NB4 (cell line): ENCODE data around the gene TRIM37.
A peak's percentile ranks its signal among the peaks of the same experiment; 100 is the strongest.
"Not testable (repeated sequence)": the region's sequence is repeated elsewhere in the genome, so short reads cannot be mapped to it uniquely, and the experiment has no call there.

Experiments
- DNase-seq: peaks from one replicate; pipeline ENCODE4 v3.0.0; 2010; ENCODE audit warnings: low read depth
- H3K4me3 ChIP-seq: one replicate; pipeline ENCODE4 v1.5.1; 2011; ENCODE audit warnings: mild to moderate bottlenecking, low read depth, low read length, moderate library complexity
- CTCF ChIP-seq: IDR thresholded peaks from one replicate; pipeline ENCODE4 v1.5.1; 2012; ENCODE audit warnings: low read depth, low read length
- MAX ChIP-seq: IDR thresholded peaks from 2 replicates; pipeline ENCODE4 v1.6.1; 2011; ENCODE audit warnings: low read depth, low read length
- MYC ChIP-seq: IDR thresholded peaks from 2 replicates; pipeline ENCODE4 v1.6.1; 2011; ENCODE audit warnings: low read depth, low read length
- POLR2A ChIP-seq: IDR thresholded peaks from 2 replicates; pipeline ENCODE4 v1.6.1; 2011; ENCODE audit warnings: mild to moderate bottlenecking; ENCODE audit not compliant: insufficient read length; ENCODE audit errors: extremely low read depth

Gene TRIM37

GRCh38 chr17:58965221-58965620, 141.5 kb downstream of the TRIM37 start:
- TF ChIP-seq CTCF (no peak), POLR2A (no peak), MYC (no peak), MAX (no peak)
- no peak for DNase-seq
- no peak overlapping the region for H3K4me3 ChIP-seq

- peak; percentile 25 for DNase-seq
- peak; percentile 7 for TF ChIP-seq CTCF
- TF ChIP-seq POLR2A: no peak
- no peak for TF ChIP-seq MAX
- H3K4me3 ChIP-seq: no peak overlapping the region
Measured at GRCh38 chr17:58960068-58960467, 146.6 kb downstream of the TRIM37 start.

GRCh38 chr17:58957725-58958073, 149.0 kb downstream of the TRIM37 start:
- DNase-seq, H3K4me3 ChIP-seq: not testable (repeated sequence)

- TF ChIP-seq POLR2A (no peak), MYC (no peak), MAX (no peak), CTCF (no peak)
- no peak overlapping the region for H3K4me3 ChIP-seq
- no peak for DNase-seq
Measured at GRCh38 chr17:58956997-58957724, 149.5 kb downstream of the TRIM37 start.

GRCh38 chr17:58954358-58954757, 152.3 kb downstream of the TRIM37 start:
- not testable (repeated sequence) for H3K4me3 ChIP-seq, DNase-seq

- DNase-seq: no peak
- TF ChIP-seq CTCF (no peak), POLR2A (no peak), MAX (no peak), MYC (no peak)
- H3K4me3 ChIP-seq: no peak overlapping the region
Measured at GRCh38 chr17:58947824-58948223, 158.9 kb downstream of the TRIM37 start.

GRCh38 chr17:58947411-58947810, 159.3 kb downstream of the TRIM37 start:
- DNase-seq: no peak
- TF ChIP-seq CTCF (no peak), POLR2A (no peak), MAX (no peak)
- H3K4me3 ChIP-seq: no peak overlapping the region
